IMR-90 (cell line): ENCODE data around the gene VPS26C. TPM values are rescaled to one million over a fixed set of nuclear protein-coding genes. Genes with fewer than 3 reads are reported as not detected.

ENCODE experiments used
- ATAC-seq: fragments of 200-7000 bp; cut with Tn5 transposase; 2 replicates; pipeline ENCODE4 v1.9.1; 2020; ENCODE audit warnings: low read depth, mild to moderate bottlenecking, moderate library complexity
- BruUV-seq: library from RNA; stranded (reverse); fragments of 400-500 nt; replicated peaks from 2 replicates; lab custom pipeline; 2021; lab: Mats Ljungman, UMichigan
- CTCF ChIA-PET: fragments of 300-600 bp; formaldehyde crosslinking; extraction: SDS; loops from one replicate; lab custom pipeline; 2021; ENCODE audit warnings: antibody characterized with exemption; lab: Yijun Ruan, JAX
- POLR2A ChIA-PET: fragments of 300-600 bp; sonication (Branson Sonifier 250); formaldehyde crosslinking; loops from one replicate; lab custom pipeline; 2022; ENCODE audit warnings: antibody characterized with exemption; ENCODE audit not compliant: unreplicated experiment; lab: Charles Lee
- DNase-seq: peaks from one replicate; pipeline ENCODE4 v3.0.0; 2013
- H2AFZ ChIP-seq: replicated peaks from 2 replicates; pipeline ENCODE3; 2013; ENCODE audit warnings: low read length, mild to moderate bottlenecking; ENCODE audit not compliant: poor library complexity
- H2AK5ac ChIP-seq: 2 replicates; pipeline ENCODE4 v1.6.1; 2013; ENCODE audit warnings: low read depth, low read length, inconsistent platforms
- H2AK9ac ChIP-seq: replicated peaks from 2 replicates; pipeline ENCODE3; 2013; ENCODE audit warnings: mild to moderate bottlenecking, low read depth, low read length, moderate library complexity; ENCODE audit not compliant: poor library complexity
- H2BK120ac ChIP-seq: 2 replicates; pipeline ENCODE4 v1.6.1; 2013; ENCODE audit warnings: low read depth, low read length, inconsistent platforms
- H2BK15ac ChIP-seq: 3 replicates; pipeline ENCODE4 v1.6.1; 2013; ENCODE audit warnings: low read depth, low read length, inconsistent platforms
- H2BK20ac ChIP-seq: 2 replicates; pipeline ENCODE4 v1.6.1; 2013; ENCODE audit warnings: low read depth, mild to moderate bottlenecking, inconsistent platforms, low read length, moderate library complexity
- H2BK5ac ChIP-seq: 2 replicates; pipeline ENCODE4 v1.6.1; 2013; ENCODE audit warnings: mild to moderate bottlenecking, low read depth, low read length, inconsistent platforms; ENCODE audit not compliant: poor library complexity, severe bottlenecking
- H3K14ac ChIP-seq: replicated peaks from 2 replicates; pipeline ENCODE4 v1.6.1; 2013; ENCODE audit warnings: low read depth, low read length, inconsistent platforms
- H3K18ac ChIP-seq: 2 replicates; pipeline ENCODE4 v1.6.1; 2013; ENCODE audit warnings: low read depth, low read length, control low read depth
- H3K23ac ChIP-seq: 2 replicates; pipeline ENCODE4 v1.6.1; 2013; ENCODE audit warnings: low read depth, low read length, inconsistent platforms
- H3K27ac ChIP-seq: 2 replicates; pipeline ENCODE4 v1.5.1; 2013; ENCODE audit warnings: mild to moderate bottlenecking, control low read depth, low read length; ENCODE audit not compliant: insufficient read depth
- H3K27me3 ChIP-seq: 2 replicates; pipeline ENCODE4 v1.6.1; 2013; ENCODE audit warnings: low read length; ENCODE audit not compliant: control insufficient read depth, insufficient read depth
- H3K36me3 ChIP-seq: 2 replicates; pipeline ENCODE4 v1.6.1; 2013; ENCODE audit warnings: low read length, mixed read lengths; ENCODE audit not compliant: control insufficient read depth, insufficient read depth
- H3K4ac ChIP-seq: 2 replicates; pipeline ENCODE4 v1.6.1; 2013; ENCODE audit warnings: low read depth, low read length, inconsistent platforms
- H3K4me1 ChIP-seq: 2 replicates; pipeline ENCODE4 v1.6.1; 2013; ENCODE audit warnings: low read length, mixed read lengths; ENCODE audit not compliant: control insufficient read depth, insufficient read depth
- H3K4me2 ChIP-seq: 2 replicates; pipeline ENCODE4 v1.6.1; 2013; ENCODE audit warnings: low read depth, mild to moderate bottlenecking, control low read depth, low read length, moderate library complexity
- H3K4me3 ChIP-seq: 2 replicates; pipeline ENCODE4 v1.5.1; 2013; ENCODE audit warnings: low read depth, mild to moderate bottlenecking, control low read depth, low read length, moderate library complexity; ENCODE audit not compliant: insufficient read depth
- H3K56ac ChIP-seq: 2 replicates; pipeline ENCODE4 v1.6.1; 2013; ENCODE audit warnings: low read length, inconsistent platforms; ENCODE audit not compliant: insufficient read depth; ENCODE audit errors: extremely low read depth
- H3K79me1 ChIP-seq, 2 experiments: 2 replicates each; pipeline ENCODE4 v1.6.1; 2013; ENCODE audit warnings: low read length in 2 of 2, inconsistent platforms in 1 of 2, low read depth in 1 of 2
- H3K9ac ChIP-seq: 2 replicates; pipeline ENCODE4 v1.6.1; 2013; ENCODE audit warnings: low read depth, low read length, control low read depth
- H3K9me1 ChIP-seq: 2 replicates; pipeline ENCODE4 v1.6.1; 2013; ENCODE audit warnings: low read length, inconsistent platforms; ENCODE audit not compliant: insufficient read depth
- H3K9me3 ChIP-seq: 2 replicates; pipeline ENCODE4 v1.6.1; 2013; ENCODE audit warnings: low read length; ENCODE audit not compliant: control insufficient read depth, insufficient read depth
- H4K20me1 ChIP-seq: 2 replicates; pipeline ENCODE4 v1.6.1; 2013; ENCODE audit warnings: low read length, inconsistent platforms; ENCODE audit not compliant: insufficient read depth
- H4K5ac ChIP-seq: 2 replicates; pipeline ENCODE4 v1.6.1; 2013; ENCODE audit warnings: mild to moderate bottlenecking, low read depth, low read length, control low read depth
- H4K8ac ChIP-seq, 2 experiments: 2 replicates each; pipeline ENCODE4 v1.6.1; 2013; ENCODE audit warnings: low read depth in 2 of 2, low read length in 2 of 2, control low read depth in 1 of 2, inconsistent platforms in 1 of 2
- H4K91ac ChIP-seq: 2 replicates; pipeline ENCODE4 v1.6.1; 2013; ENCODE audit warnings: low read depth, low read length, inconsistent platforms; ENCODE audit not compliant: insufficient read depth
- CEBPB ChIP-seq: IDR thresholded peaks from 2 replicates; pipeline ENCODE4 v1.6.1; 2012; ENCODE audit warnings: low read depth, low read length, improper control_type of control experiment
- FOS ChIP-seq: fragments of 150-350 bp; IDR thresholded peaks from 2 replicates; pipeline ENCODE4 v1.6.1; 2016; ENCODE audit warnings: low read depth, low read length
- MAZ ChIP-seq: IDR thresholded peaks from 2 replicates; pipeline ENCODE4 v1.6.1; 2012; ENCODE audit warnings: low read depth, mild to moderate bottlenecking, low read length, improper control_type of control experiment, moderate library complexity, borderline replicate concordance
- MXI1 ChIP-seq: IDR thresholded peaks from 2 replicates; pipeline ENCODE4 v1.6.1; 2012; ENCODE audit warnings: low read depth, mild to moderate bottlenecking, low read length, moderate library complexity, borderline replicate concordance
- POLR2A ChIP-seq: IDR thresholded peaks from 2 replicates; pipeline ENCODE4 v1.6.1; 2012; ENCODE audit warnings: mild to moderate bottlenecking, low read depth, low read length
- RAD21 ChIP-seq: IDR thresholded peaks from 2 replicates; pipeline ENCODE4 v1.6.1; 2012; ENCODE audit warnings: low read length, improper control_type of control experiment
- RCOR1 ChIP-seq: IDR thresholded peaks from 2 replicates; pipeline ENCODE4 v1.6.1; 2012; ENCODE audit warnings: mild to moderate bottlenecking, low read length, improper control_type of control experiment; ENCODE audit not compliant: insufficient replicate concordance
- SMC3 ChIP-seq: fragments of 150-350 bp; IDR thresholded peaks from 2 replicates; pipeline ENCODE4 v1.6.1; 2016; ENCODE audit warnings: low read depth, mild to moderate bottlenecking, antibody characterized with exemption, low read length, moderate library complexity
- WGBS, 2 experiments: methylation state at CpG; one replicate each; pipeline versions ENCODE4 v1.1.5 to v1.1.7; 2013; ENCODE audit warnings: missing lambda C conversion rate in 2 of 2; ENCODE audit not compliant: insufficient read length in 1 of 2; ENCODE audit errors: extremely low coverage in 2 of 2; 5-methylcytosine and 5-hydroxymethylcytosine counted together
- dilution Hi-C: fragments of 300-500 bp; cut with HindIII; formaldehyde crosslinking; loops from one replicate; pipeline ENCODE4 v1.14.3; 2018; ENCODE audit warnings: low sequenced_read_pairs; ENCODE audit not compliant: unreplicated experiment
- in situ Hi-C: fragments of 300-500 bp; cut with MboI; formaldehyde crosslinking; loops from 3 replicates; pipeline ENCODE4 v1.14.3; 2019; ENCODE audit warnings: low sequenced_read_pairs, inconsistent platforms, mixed read lengths
- intact Hi-C: fragments of 100-400 bp; cut with micrococcal nuclease; formaldehyde crosslinking; loops from 2 replicates; pipeline ENCODE4 v1.10.0; 2022
- polyA plus RNA-seq, 3 experiments: library from polyadenylated mRNA; depleted of rRNA; stranded (reverse); fragments of >200 nt; gene quantifications; 2 replicates each; pipeline ENCODE4 v1.2.3, GENCODE V29; 2012; ENCODE audit warnings: low replicate concordance in 1 of 3
- total RNA-seq: library from RNA; depleted of rRNA; stranded (reverse); fragments of >200 nt; gene quantifications from 2 replicates; pipeline ENCODE4 v1.2.3, GENCODE V29; 2012
- TF ChIP-seq, protein P1 (sequence below): conservative IDR thresholded peaks from 2 replicates; pipeline ENCODE4 v1.5.1; 2012; ENCODE audit warnings: mild to moderate bottlenecking, low read depth, low read length, improper control_type of control experiment
- TF ChIP-seq, protein P2 (sequence below): fragments of 150-350 bp; IDR thresholded peaks from 2 replicates; pipeline ENCODE4 v1.6.1; 2016; ENCODE audit warnings: low read depth, mild to moderate bottlenecking, low read length, moderate library complexity, borderline replicate concordance

The VPS26C gene
- total and polyA plus RNA-seq, 2 of the 4 experiments (the other 2 are of a cell fraction) = 30.0 to 36.6 TPM

DNA sequence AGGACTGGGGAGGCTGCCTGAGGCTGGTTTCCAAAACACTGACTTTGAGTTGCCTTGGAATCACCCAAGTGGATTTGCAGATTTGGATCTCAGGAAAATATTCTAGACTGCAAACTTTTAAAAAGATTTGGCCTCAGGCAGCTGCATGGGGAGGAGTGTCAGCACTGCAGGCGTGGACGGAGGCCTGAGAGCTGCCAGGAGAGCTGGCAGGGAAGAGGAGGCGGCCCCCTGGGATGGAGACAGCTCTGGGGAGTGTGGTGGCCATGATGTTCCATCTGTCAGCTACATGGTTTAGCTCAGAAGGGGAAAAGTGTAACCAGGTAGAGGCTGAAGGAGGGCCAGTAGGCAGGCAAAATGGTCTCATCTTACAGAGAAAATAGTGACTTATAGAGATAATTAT, 72.1 kb downstream of the VPS26C start:
- H3K18ac ChIP-seq = no peak overlapping the region
- TF ChIP-seq MXI1 (no peak), MAZ (no peak), SMC3 (no peak), CEBPB (no peak), RAD21 (no peak), FOS (no peak), RCOR1 (no peak), POLR2A (no peak)
- TF ChIP-seq, protein P1, sequence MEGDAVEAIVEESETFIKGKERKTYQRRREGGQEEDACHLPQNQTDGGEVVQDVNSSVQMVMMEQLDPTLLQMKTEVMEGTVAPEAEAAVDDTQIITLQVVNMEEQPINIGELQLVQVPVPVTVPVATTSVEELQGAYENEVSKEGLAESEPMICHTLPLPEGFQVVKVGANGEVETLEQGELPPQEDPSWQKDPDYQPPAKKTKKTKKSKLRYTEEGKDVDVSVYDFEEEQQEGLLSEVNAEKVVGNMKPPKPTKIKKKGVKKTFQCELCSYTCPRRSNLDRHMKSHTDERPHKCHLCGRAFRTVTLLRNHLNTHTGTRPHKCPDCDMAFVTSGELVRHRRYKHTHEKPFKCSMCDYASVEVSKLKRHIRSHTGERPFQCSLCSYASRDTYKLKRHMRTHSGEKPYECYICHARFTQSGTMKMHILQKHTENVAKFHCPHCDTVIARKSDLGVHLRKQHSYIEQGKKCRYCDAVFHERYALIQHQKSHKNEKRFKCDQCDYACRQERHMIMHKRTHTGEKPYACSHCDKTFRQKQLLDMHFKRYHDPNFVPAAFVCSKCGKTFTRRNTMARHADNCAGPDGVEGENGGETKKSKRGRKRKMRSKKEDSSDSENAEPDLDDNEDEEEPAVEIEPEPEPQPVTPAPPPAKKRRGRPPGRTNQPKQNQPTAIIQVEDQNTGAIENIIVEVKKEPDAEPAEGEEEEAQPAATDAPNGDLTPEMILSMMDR = no peak
- TF ChIP-seq, protein P2, sequence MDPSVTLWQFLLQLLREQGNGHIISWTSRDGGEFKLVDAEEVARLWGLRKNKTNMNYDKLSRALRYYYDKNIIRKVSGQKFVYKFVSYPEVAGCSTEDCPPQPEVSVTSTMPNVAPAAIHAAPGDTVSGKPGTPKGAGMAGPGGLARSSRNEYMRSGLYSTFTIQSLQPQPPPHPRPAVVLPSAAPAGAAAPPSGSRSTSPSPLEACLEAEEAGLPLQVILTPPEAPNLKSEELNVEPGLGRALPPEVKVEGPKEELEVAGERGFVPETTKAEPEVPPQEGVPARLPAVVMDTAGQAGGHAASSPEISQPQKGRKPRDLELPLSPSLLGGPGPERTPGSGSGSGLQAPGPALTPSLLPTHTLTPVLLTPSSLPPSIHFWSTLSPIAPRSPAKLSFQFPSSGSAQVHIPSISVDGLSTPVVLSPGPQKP = no peak
- intact Hi-C loops (no loop called here), in situ Hi-C loops (no loop called here), dilution Hi-C loops (no loop called here)
- no peak overlapping the region for H3K56ac ChIP-seq
- no peak overlapping the region for H3K4me3 ChIP-seq
- ATAC-seq = no peak
- no peak for DNase-seq
- no peak overlapping the region for H3K27ac ChIP-seq
- H4K91ac ChIP-seq = no peak overlapping the region
- H2AK9ac ChIP-seq = no peak overlapping the region
- H3K4me2 ChIP-seq = no peak overlapping the region
- peaks cover 14% of the 10 kb centered on the region for H3K9me1 ChIP-seq
- no peak overlapping the region for H2BK5ac ChIP-seq
- H4K5ac ChIP-seq = no peak overlapping the region
- no peak overlapping the region for H4K8ac ChIP-seq
- no peak overlapping the region for H2BK15ac ChIP-seq
- no peaks in the 10 kb centered on the region for H3K9me3 ChIP-seq
- no peak overlapping the region for H3K9ac ChIP-seq
- H2BK120ac ChIP-seq = no peak overlapping the region
- H3K36me3 ChIP-seq = peaks cover 49% of the 10 kb centered on the region
- POLR2A ChIA-PET = no interaction called here
- H3K23ac ChIP-seq = no peak overlapping the region
- 100% methylated on average over 1 of the region's 3 CpGs; no CpG with 5 or more reads in 1 of the 2 experiments for WGBS, 2 experiments
- CTCF ChIA-PET = no interaction called here
- no peak overlapping the region for H3K4ac ChIP-seq
- no peak overlapping the region for H2BK20ac ChIP-seq
- no peak overlapping the region for H2AK5ac ChIP-seq
- H3K14ac ChIP-seq = no peak overlapping the region
- peaks cover 7% of the 10 kb centered on the region for H3K4me1 ChIP-seq
- H3K27me3 ChIP-seq = no peaks in the 10 kb centered on the region
- no peak overlapping the region for H2AFZ ChIP-seq
- peaks cover 17 to 37% of the 10 kb centered on the region in 2 experiments for H3K79me1 ChIP-seq
- no TSS peak for BruUV-seq
- H4K20me1 ChIP-seq = peaks cover 9% of the 10 kb centered on the region; the same call in 1 of the 2 replicates
